IMR-90 (cell line): ENCODE results near the gene CDO1. TPM values are rescaled to one million over a fixed set of nuclear protein-coding genes. Genes with fewer than 3 reads are reported as not detected.

ENCODE experiments used
- ATAC-seq: fragments of 200-7000 bp; cut with Tn5 transposase; 2 replicates; pipeline ENCODE4 v1.9.1; 2020; ENCODE audit warnings: low read depth, mild to moderate bottlenecking, moderate library complexity
- BruUV-seq: library from RNA; stranded (reverse); fragments of 400-500 nt; replicated peaks from 2 replicates; lab custom pipeline; 2021; lab: Mats Ljungman, UMichigan
- CTCF ChIA-PET: fragments of 300-600 bp; formaldehyde crosslinking; extraction: SDS; loops from one replicate; lab custom pipeline; 2021; ENCODE audit warnings: antibody characterized with exemption; lab: Yijun Ruan, JAX
- POLR2A ChIA-PET: fragments of 300-600 bp; sonication (Branson Sonifier 250); formaldehyde crosslinking; loops from one replicate; lab custom pipeline; 2022; ENCODE audit warnings: antibody characterized with exemption; ENCODE audit not compliant: unreplicated experiment; lab: Charles Lee
- DNase-seq: peaks from one replicate; pipeline ENCODE4 v3.0.0; 2013
- H2AFZ ChIP-seq: replicated peaks from 2 replicates; pipeline ENCODE3; 2013; ENCODE audit warnings: low read length, mild to moderate bottlenecking; ENCODE audit not compliant: poor library complexity
- H2AK5ac ChIP-seq: 2 replicates; pipeline ENCODE4 v1.6.1; 2013; ENCODE audit warnings: low read depth, low read length, inconsistent platforms
- H2AK9ac ChIP-seq: replicated peaks from 2 replicates; pipeline ENCODE3; 2013; ENCODE audit warnings: mild to moderate bottlenecking, low read depth, low read length, moderate library complexity; ENCODE audit not compliant: poor library complexity
- H2BK120ac ChIP-seq: 2 replicates; pipeline ENCODE4 v1.6.1; 2013; ENCODE audit warnings: low read depth, low read length, inconsistent platforms
- H2BK15ac ChIP-seq: 3 replicates; pipeline ENCODE4 v1.6.1; 2013; ENCODE audit warnings: low read depth, low read length, inconsistent platforms
- H2BK20ac ChIP-seq: 2 replicates; pipeline ENCODE4 v1.6.1; 2013; ENCODE audit warnings: low read depth, mild to moderate bottlenecking, inconsistent platforms, low read length, moderate library complexity
- H2BK5ac ChIP-seq: 2 replicates; pipeline ENCODE4 v1.6.1; 2013; ENCODE audit warnings: mild to moderate bottlenecking, low read depth, low read length, inconsistent platforms; ENCODE audit not compliant: poor library complexity, severe bottlenecking
- H3K14ac ChIP-seq: replicated peaks from 2 replicates; pipeline ENCODE4 v1.6.1; 2013; ENCODE audit warnings: low read depth, low read length, inconsistent platforms
- H3K18ac ChIP-seq: 2 replicates; pipeline ENCODE4 v1.6.1; 2013; ENCODE audit warnings: low read depth, low read length, control low read depth
- H3K23ac ChIP-seq: 2 replicates; pipeline ENCODE4 v1.6.1; 2013; ENCODE audit warnings: low read depth, low read length, inconsistent platforms
- H3K27ac ChIP-seq: 2 replicates; pipeline ENCODE4 v1.5.1; 2013; ENCODE audit warnings: mild to moderate bottlenecking, control low read depth, low read length; ENCODE audit not compliant: insufficient read depth
- H3K27me3 ChIP-seq: 2 replicates; pipeline ENCODE4 v1.6.1; 2013; ENCODE audit warnings: low read length; ENCODE audit not compliant: control insufficient read depth, insufficient read depth
- H3K36me3 ChIP-seq: 2 replicates; pipeline ENCODE4 v1.6.1; 2013; ENCODE audit warnings: low read length, mixed read lengths; ENCODE audit not compliant: control insufficient read depth, insufficient read depth
- H3K4ac ChIP-seq: 2 replicates; pipeline ENCODE4 v1.6.1; 2013; ENCODE audit warnings: low read depth, low read length, inconsistent platforms
- H3K4me1 ChIP-seq: 2 replicates; pipeline ENCODE4 v1.6.1; 2013; ENCODE audit warnings: low read length, mixed read lengths; ENCODE audit not compliant: control insufficient read depth, insufficient read depth
- H3K4me2 ChIP-seq: 2 replicates; pipeline ENCODE4 v1.6.1; 2013; ENCODE audit warnings: low read depth, mild to moderate bottlenecking, control low read depth, low read length, moderate library complexity
- H3K4me3 ChIP-seq: 2 replicates; pipeline ENCODE4 v1.5.1; 2013; ENCODE audit warnings: low read depth, mild to moderate bottlenecking, control low read depth, low read length, moderate library complexity; ENCODE audit not compliant: insufficient read depth
- H3K56ac ChIP-seq: 2 replicates; pipeline ENCODE4 v1.6.1; 2013; ENCODE audit warnings: low read length, inconsistent platforms; ENCODE audit not compliant: insufficient read depth; ENCODE audit errors: extremely low read depth
- H3K79me1 ChIP-seq, 2 experiments: 2 replicates each; pipeline ENCODE4 v1.6.1; 2013; ENCODE audit warnings: low read length in 2 of 2, inconsistent platforms in 1 of 2, low read depth in 1 of 2
- H3K9ac ChIP-seq: 2 replicates; pipeline ENCODE4 v1.6.1; 2013; ENCODE audit warnings: low read depth, low read length, control low read depth
- H3K9me1 ChIP-seq: 2 replicates; pipeline ENCODE4 v1.6.1; 2013; ENCODE audit warnings: low read length, inconsistent platforms; ENCODE audit not compliant: insufficient read depth
- H3K9me3 ChIP-seq: 2 replicates; pipeline ENCODE4 v1.6.1; 2013; ENCODE audit warnings: low read length; ENCODE audit not compliant: control insufficient read depth, insufficient read depth
- H4K20me1 ChIP-seq: 2 replicates; pipeline ENCODE4 v1.6.1; 2013; ENCODE audit warnings: low read length, inconsistent platforms; ENCODE audit not compliant: insufficient read depth
- H4K5ac ChIP-seq: 2 replicates; pipeline ENCODE4 v1.6.1; 2013; ENCODE audit warnings: mild to moderate bottlenecking, low read depth, low read length, control low read depth
- H4K8ac ChIP-seq, 2 experiments: 2 replicates each; pipeline ENCODE4 v1.6.1; 2013; ENCODE audit warnings: low read depth in 2 of 2, low read length in 2 of 2, control low read depth in 1 of 2, inconsistent platforms in 1 of 2
- H4K91ac ChIP-seq: 2 replicates; pipeline ENCODE4 v1.6.1; 2013; ENCODE audit warnings: low read depth, low read length, inconsistent platforms; ENCODE audit not compliant: insufficient read depth
- BHLHE40 ChIP-seq: fragments of 150-350 bp; IDR thresholded peaks from 2 replicates; pipeline ENCODE4 v1.6.1; 2016; ENCODE audit warnings: mild to moderate bottlenecking, low read depth, low read length
- MAFK ChIP-seq: IDR thresholded peaks from 2 replicates; pipeline ENCODE4 v1.6.1; 2012; ENCODE audit warnings: low read depth, low read length, improper control_type of control experiment
- MXI1 ChIP-seq: IDR thresholded peaks from 2 replicates; pipeline ENCODE4 v1.6.1; 2012; ENCODE audit warnings: low read depth, mild to moderate bottlenecking, low read length, moderate library complexity, borderline replicate concordance
- NFE2L2 ChIP-seq: fragments of 150-350 bp; IDR thresholded peaks from 2 replicates; pipeline ENCODE4 v1.6.1; 2016; ENCODE audit warnings: low read depth, mild to moderate bottlenecking, low read length
- RFX5 ChIP-seq: IDR thresholded peaks from 2 replicates; pipeline ENCODE4 v1.8.0; 2012; ENCODE audit warnings: low read depth, mild to moderate bottlenecking, low read length, moderate library complexity
- SMC3 ChIP-seq: fragments of 150-350 bp; IDR thresholded peaks from 2 replicates; pipeline ENCODE4 v1.6.1; 2016; ENCODE audit warnings: low read depth, mild to moderate bottlenecking, antibody characterized with exemption, low read length, moderate library complexity
- WGBS, 2 experiments: methylation state at CpG; one replicate each; pipeline versions ENCODE4 v1.1.5 to v1.1.7; 2013; ENCODE audit warnings: missing lambda C conversion rate in 2 of 2; ENCODE audit not compliant: insufficient read length in 1 of 2; ENCODE audit errors: extremely low coverage in 2 of 2; 5-methylcytosine and 5-hydroxymethylcytosine counted together
- dilution Hi-C: fragments of 300-500 bp; cut with HindIII; formaldehyde crosslinking; loops from one replicate; pipeline ENCODE4 v1.14.3; 2018; ENCODE audit warnings: low sequenced_read_pairs; ENCODE audit not compliant: unreplicated experiment
- in situ Hi-C: fragments of 300-500 bp; cut with MboI; formaldehyde crosslinking; loops from 3 replicates; pipeline ENCODE4 v1.14.3; 2019; ENCODE audit warnings: low sequenced_read_pairs, inconsistent platforms, mixed read lengths
- intact Hi-C: fragments of 100-400 bp; cut with micrococcal nuclease; formaldehyde crosslinking; loops from 2 replicates; pipeline ENCODE4 v1.10.0; 2022
- polyA plus RNA-seq, 3 experiments: library from polyadenylated mRNA; depleted of rRNA; stranded (reverse); fragments of >200 nt; gene quantifications; 2 replicates each; pipeline ENCODE4 v1.2.3, GENCODE V29; 2012; ENCODE audit warnings: low replicate concordance in 1 of 3
- total RNA-seq: library from RNA; depleted of rRNA; stranded (reverse); fragments of >200 nt; gene quantifications from 2 replicates; pipeline ENCODE4 v1.2.3, GENCODE V29; 2012

CDO1 gene
- total and polyA plus RNA-seq, 2 of the 4 experiments (the other 2 are of a cell fraction): 4.8 to 8.6 TPM

GRCh38 chr5:115775999-115776398, 40.5 kb downstream of the CDO1 start:
- Histone ChIP-seq H2BK120ac (no peak overlapping the region), H4K91ac (no peak overlapping the region), H3K4ac (no peak overlapping the region), H3K14ac (no peak overlapping the region), H4K5ac (no peak overlapping the region), H3K36me3 (no peaks in the 10 kb centered on the region), H3K4me1 (no peaks in the 10 kb centered on the region), H3K9me3 (no peaks in the 10 kb centered on the region), H3K27ac (no peak overlapping the region), H3K18ac (no peak overlapping the region), H4K8ac (no peak overlapping the region), H2BK15ac (no peak overlapping the region), H3K27me3 (peaks cover 4% of the 10 kb centered on the region), H3K9me1 (no peaks in the 10 kb centered on the region), H2BK5ac (no peak overlapping the region), H2BK20ac (no peak overlapping the region), H2AK9ac (no peak overlapping the region), H3K9ac (no peak overlapping the region), H3K4me3 (no peak overlapping the region), H3K4me2 (no peak overlapping the region), H2AFZ (no peak overlapping the region), H4K20me1 (no peaks in the 10 kb centered on the region), H3K23ac (no peak overlapping the region), H2AK5ac (no peak overlapping the region), H3K56ac (no peak overlapping the region), H3K79me1 (no peaks in the 10 kb centered on the region)
- in situ Hi-C loops: no loop called here
- TF ChIP-seq MXI1: no peak
- no peak for TF ChIP-seq SMC3
- TF ChIP-seq RFX5: no peak
- TF ChIP-seq MAFK: no peak
- TF ChIP-seq BHLHE40: no peak
- TF ChIP-seq NFE2L2: no peak
- ATAC-seq (no peak), DNase-seq (no peak)
- POLR2A ChIA-PET: no interaction called here
- CTCF ChIA-PET: no interaction called here
- dilution Hi-C loops: no loop called here
- no TSS peak for BruUV-seq
- no CpG with 5 or more reads among the region's 4 CpGs for WGBS, 2 experiments
- intact Hi-C loops: no loop called here
